ENCODE measurements around the gene KIF26B. TPM values are rescaled to one million over a fixed set of nuclear protein-coding genes. Genes with fewer than 3 reads are reported as not detected.

Gene KIF26B
- total RNA-seq, 1 experiment from 2014 or later: 0.04 TPM

GRCh38 chr1:245419461-245419978 is 264.7 kb downstream of the KIF26B start:
- H3K27me3 ChIP-seq (ENCODE audit: low read length): peaks cover 83% of the 10 kb centered on the region
- CTCF ChIA-PET: no interaction called here
- no peak for ATAC-seq

GRCh38 chr1:245419989-245420388 is 265.2 kb downstream of the KIF26B start:
- H3F3A ChIP-seq (ENCODE audit: low read length, unreplicated experiment): no peaks in the 10 kb centered on the region
- no peaks in the 10 kb centered on the region for H3K79me2 ChIP-seq (ENCODE audit: low read length)
- no peak for TF ChIP-seq CTCF (conservative IDR thresholded peaks at IDR 0.05; ENCODE audit: low read depth, low read length)
- TF ChIP-seq EZH2phosphoT487 (IDR thresholded peaks at IDR 0.05; ENCODE audit: borderline replicate concordance, low read length): no peak
- no peaks in the 10 kb centered on the region for H4K20me1 ChIP-seq (ENCODE audit: low read length)
- H3K9ac ChIP-seq (ENCODE audit: low read length): no peak overlapping the region
- DNase-seq (no peak), ATAC-seq (no peak)
- H2AFZ ChIP-seq (ENCODE audit: low read length): no peak overlapping the region
- H3K4me1 ChIP-seq (ENCODE audit: insufficient read depth, low read length): no peaks in the 10 kb centered on the region
- POLR2A ChIA-PET (ENCODE audit: unreplicated experiment): no interaction called here
- no peak overlapping the region for H3K27ac ChIP-seq (ENCODE audit: low read length)
- peaks cover 83% of the 10 kb centered on the region for H3K27me3 ChIP-seq (ENCODE audit: low read length)
- no peaks in the 10 kb centered on the region for H3K36me3 ChIP-seq (ENCODE audit: low read depth, low read length)
- CTCF ChIA-PET: no interaction called here
- no peak overlapping the region for H3K4me2 ChIP-seq (ENCODE audit: low read length)
- H3K9me2 ChIP-seq (replicated peaks; ENCODE audit: low read length): no peaks in the 10 kb centered on the region
- intact Hi-C loops (cut with micrococcal nuclease): no loop called here
- H3K4me3 ChIP-seq (ENCODE audit: low read length): no peak overlapping the region
- no TSS peak for BruUV-seq (replicated peaks)
- H3K9me3 ChIP-seq (ENCODE audit: low read length): no peaks in the 10 kb centered on the region

More at GRCh38 chr1:245419461-245419978, 264.7 kb downstream of the KIF26B start:
- Histone ChIP-seq H3K9me2 (replicated peaks; ENCODE audit: low read length) (no peaks in the 10 kb centered on the region), H4K20me1 (ENCODE audit: low read length) (no peaks in the 10 kb centered on the region), H3K9me3 (ENCODE audit: low read length) (no peaks in the 10 kb centered on the region), H3K27ac (ENCODE audit: low read length) (no peak overlapping the region), H3K36me3 (ENCODE audit: low read depth, low read length) (no peaks in the 10 kb centered on the region), H3K79me2 (ENCODE audit: low read length) (no peaks in the 10 kb centered on the region), H2AFZ (ENCODE audit: low read length) (no peak overlapping the region), H3F3A (ENCODE audit: low read length, unreplicated experiment) (no peaks in the 10 kb centered on the region), H3K9ac (ENCODE audit: low read length) (no peak overlapping the region), H3K4me1 (ENCODE audit: insufficient read depth, low read length) (no peaks in the 10 kb centered on the region), H3K4me3 (ENCODE audit: low read length) (no peak overlapping the region), H3K4me2 (ENCODE audit: low read length) (no peak overlapping the region)
- DNase-seq: no peak
- POLR2A ChIA-PET (ENCODE audit: unreplicated experiment): no interaction called here
- no peak for TF ChIP-seq EZH2phosphoT487 (IDR thresholded peaks at IDR 0.05; ENCODE audit: borderline replicate concordance, low read length)
- TF ChIP-seq EZH2 (IDR thresholded peaks at IDR 0.05; ENCODE audit: low read length, unreplicated experiment): no peak
- TF ChIP-seq CTCF (conservative IDR thresholded peaks at IDR 0.05; ENCODE audit: low read depth, low read length): no peak
- intact Hi-C loops (cut with micrococcal nuclease): no loop called here
- BruUV-seq (replicated peaks): no TSS peak

DNA sequence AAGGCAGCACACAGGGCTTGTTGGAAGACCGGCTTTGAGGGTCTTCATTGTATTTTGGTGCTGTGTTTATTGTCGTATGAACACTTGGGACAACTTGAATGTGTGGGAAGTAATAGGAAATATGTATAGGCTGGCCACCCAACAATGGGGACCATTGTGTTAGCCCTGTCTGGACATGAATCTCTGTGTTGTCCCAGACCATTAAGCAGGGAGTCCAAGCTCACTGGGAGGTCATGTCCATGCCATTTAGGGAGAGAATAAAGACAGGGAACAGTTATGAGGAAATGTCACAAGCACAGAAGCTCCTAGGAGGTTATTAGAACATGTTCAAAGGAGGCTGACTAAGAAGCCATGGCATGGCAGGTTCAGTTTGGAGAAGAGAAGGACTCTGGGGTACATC is 266.1 kb downstream of the KIF26B start:
- no peak overlapping the region for H3K9ac ChIP-seq (ENCODE audit: low read length)
- H3K36me3 ChIP-seq (ENCODE audit: low read depth, low read length): no peaks in the 10 kb centered on the region
- no peaks in the 10 kb centered on the region for H3K9me3 ChIP-seq (ENCODE audit: low read length)
- H3K9me2 ChIP-seq (replicated peaks; ENCODE audit: low read length): no peaks in the 10 kb centered on the region
- H3K4me3 ChIP-seq (ENCODE audit: low read length): no peak overlapping the region
- ATAC-seq (no peak), DNase-seq (no peak)
- H3K79me2 ChIP-seq (ENCODE audit: low read length): no peaks in the 10 kb centered on the region
- intact Hi-C loops (cut with micrococcal nuclease): no loop called here
- H3K4me2 ChIP-seq (ENCODE audit: low read length): no peak overlapping the region
- no peak overlapping the region for H3K27ac ChIP-seq (ENCODE audit: low read length)
- no TSS peak for BruUV-seq (replicated peaks)
- H3K27me3 ChIP-seq (ENCODE audit: low read length): peaks cover 84% of the 10 kb centered on the region
- no peaks in the 10 kb centered on the region for H4K20me1 ChIP-seq (ENCODE audit: low read length)
- ChIA-PET CTCF (no interaction called here), POLR2A (ENCODE audit: unreplicated experiment) (no interaction called here)
- TF ChIP-seq EZH2phosphoT487 (IDR thresholded peaks at IDR 0.05; ENCODE audit: borderline replicate concordance, low read length) (no peak), EZH2 (IDR thresholded peaks at IDR 0.05; ENCODE audit: low read length, unreplicated experiment) (no peak), CTCF (conservative IDR thresholded peaks at IDR 0.05; ENCODE audit: low read depth, low read length) (no peak)
- H3K4me1 ChIP-seq (ENCODE audit: insufficient read depth, low read length): no peaks in the 10 kb centered on the region
- no peaks in the 10 kb centered on the region for H3F3A ChIP-seq (ENCODE audit: low read length, unreplicated experiment)
- no peak overlapping the region for H2AFZ ChIP-seq (ENCODE audit: low read length)
